GM19238 (cell line): ENCODE measurements around the gene PRKCA.
"Not testable (repeated sequence)": the region's sequence is repeated elsewhere in the genome, so short reads cannot be mapped to it uniquely, and the experiment has no call there.

Experiments
- DNase-seq: peaks from one replicate; pipeline ENCODE4 v3.0.0; 2011; ENCODE audit warnings: low spot score; ENCODE audit not compliant: insufficient read length

PRKCA gene

DNA sequence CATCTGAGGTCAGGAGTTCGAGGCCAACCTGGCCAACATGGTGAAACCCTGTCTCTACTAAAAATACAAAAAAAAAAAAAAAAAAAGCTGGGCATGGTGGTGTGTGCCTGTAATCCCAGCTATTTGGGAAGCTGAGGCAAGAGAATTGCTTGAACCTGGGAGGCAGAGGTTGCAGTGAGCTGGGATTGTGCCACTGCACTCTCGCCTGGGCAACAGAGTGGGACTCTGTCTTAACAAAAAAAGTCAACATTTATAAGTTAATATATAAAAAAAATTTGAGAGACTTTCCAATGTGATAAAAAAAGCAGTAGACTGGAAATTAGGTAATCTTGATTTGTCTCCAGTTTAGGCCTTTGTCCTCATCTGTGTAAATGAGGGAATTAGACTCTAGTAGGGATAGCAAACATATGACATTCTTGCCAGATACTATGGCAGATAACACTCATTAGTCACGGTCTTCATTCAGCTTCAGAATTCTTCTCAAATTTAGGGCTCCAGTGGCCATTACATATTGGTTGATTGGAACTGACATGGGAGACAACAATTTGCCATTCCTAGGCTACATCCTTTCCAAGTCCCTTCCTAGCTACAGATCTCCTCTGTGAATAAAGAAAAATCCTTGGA is 22.1 kb downstream of the PRKCA start:
- DNase-seq: not testable (repeated sequence)

- DNase-seq: no peak
These were observed 24.1 kb downstream of the PRKCA start for GRCh38 chr17:66326476-66327047.

- DNase-seq: no peak
These were observed 28.2 kb downstream of the PRKCA start for GRCh38 chr17:66330646-66331037.

DNA sequence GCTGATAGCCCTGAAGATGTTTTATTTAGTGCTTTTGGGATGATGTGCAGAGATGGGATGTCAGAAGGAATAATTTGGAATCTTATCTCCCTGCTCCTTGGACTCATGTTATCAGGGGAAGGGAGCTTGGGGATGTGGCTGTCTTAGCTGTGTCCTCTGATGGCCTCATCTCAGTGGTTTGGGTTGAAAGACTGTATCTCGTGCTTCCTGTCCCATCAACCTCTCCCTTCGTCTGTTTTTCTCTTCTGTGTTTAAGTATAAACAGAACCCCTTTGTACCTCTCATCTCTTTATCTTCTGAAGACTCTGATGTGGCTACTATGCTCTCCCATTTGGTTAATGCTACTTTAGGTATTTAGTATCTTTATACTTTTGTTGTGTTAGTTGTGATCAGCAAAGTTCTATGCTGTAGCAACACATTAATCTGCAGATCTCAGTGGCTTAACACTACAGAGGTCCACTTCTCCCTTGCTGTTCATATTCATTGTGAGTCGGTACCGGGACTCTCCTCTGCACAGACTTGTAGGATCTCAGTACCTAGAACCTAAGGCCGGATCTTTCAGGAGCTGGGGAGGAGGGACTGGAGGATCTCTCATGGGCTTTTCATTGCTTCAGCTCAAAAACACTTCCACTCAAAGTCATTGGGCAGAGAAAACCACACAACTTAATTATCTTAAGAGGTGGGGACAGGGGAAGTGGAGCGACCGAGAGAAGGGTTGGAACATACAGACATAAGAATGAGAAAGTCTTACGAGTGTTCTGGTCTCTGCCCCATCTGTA is 28.8 kb downstream of the PRKCA start:
- no peak for DNase-seq

DNA sequence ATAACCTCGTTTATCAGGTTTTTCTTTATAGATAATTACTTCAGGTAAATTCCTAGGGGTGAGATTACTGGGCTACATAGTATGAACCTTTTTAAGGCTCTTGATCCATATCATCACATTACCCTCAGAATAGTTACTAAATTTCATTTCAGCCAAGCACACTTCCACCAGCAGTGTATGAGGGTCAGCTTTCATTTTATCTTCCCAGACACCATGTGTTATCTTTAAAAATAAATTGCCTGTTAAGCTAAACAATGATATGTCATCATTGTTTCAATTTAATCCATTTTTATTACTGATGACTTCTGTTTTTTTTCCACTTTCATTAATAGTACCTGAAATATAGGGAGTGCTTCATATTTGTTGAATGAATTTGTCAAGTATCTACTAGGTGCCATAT is 33.4 kb downstream of the PRKCA start:
- DNase-seq: no peak

DNA sequence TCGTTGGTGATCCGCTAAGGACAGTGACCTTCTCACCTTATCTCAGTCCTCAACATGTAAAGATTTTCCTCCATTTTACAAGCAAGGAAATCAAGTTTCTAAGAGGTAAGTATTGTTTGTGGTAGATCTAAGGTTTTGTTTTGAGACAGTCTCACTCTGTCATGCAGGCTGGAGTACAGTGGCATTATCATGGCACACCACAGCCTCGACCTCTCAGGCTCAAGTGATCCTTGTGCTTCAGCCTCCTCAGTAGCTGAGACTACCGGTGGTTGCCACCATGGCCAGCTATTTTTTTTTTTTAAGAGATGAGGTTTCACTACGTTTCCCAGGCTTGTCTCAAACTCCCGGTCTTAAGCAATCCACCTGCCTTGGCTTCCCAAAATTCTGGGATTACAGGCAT is 34.9 kb downstream of the PRKCA start:
- DNase-seq: no peak

DNA sequence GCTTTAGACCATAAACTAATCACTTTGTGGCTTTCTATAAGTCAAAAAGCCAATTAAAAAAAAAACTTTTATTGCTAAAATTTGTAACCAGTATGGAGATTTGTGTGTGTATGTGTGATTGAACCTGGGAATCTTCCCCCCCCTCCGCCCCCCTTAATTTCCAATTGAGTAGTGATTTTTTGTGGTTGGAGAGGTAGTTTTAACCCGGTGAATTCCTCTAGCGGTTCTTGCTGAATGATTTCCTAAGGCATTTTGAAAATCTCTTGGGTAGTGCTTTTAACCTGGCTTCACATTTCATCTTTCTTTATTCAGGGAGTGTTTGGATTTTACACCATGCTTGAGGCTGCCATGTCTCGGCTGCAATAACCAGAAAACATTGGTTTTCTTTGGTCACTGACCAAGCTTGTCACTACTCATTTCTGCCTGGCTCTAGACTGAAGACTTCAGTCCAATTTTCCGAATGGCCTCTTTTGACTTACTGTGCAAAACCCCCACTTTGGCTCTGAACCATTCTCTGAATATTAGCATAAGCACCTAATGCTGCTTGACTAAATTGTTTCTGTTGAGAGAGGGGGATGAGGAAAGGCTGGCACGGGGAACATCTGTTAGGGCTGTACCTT is 35.6 kb downstream of the PRKCA start:
- no peak for DNase-seq

DNA sequence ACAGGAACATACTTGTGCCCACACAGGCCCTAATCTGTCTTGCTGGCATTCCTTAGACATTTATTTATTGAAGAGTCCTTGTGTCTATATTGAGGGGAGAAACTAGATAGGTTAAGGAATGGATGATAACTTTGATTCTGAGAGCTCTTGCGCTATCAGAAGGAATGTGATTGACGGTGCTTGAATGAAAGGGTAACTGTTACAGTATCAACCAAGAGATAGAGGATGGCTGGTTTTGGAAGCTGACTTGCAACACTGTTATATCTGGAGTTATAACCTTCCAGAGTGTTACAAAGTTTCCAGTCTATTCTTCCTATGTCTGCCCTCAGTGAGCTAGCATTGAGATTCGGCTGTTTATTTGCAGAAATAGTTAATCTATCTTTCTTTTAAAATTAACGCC is 36.5 kb downstream of the PRKCA start:
- no peak for DNase-seq

DNA sequence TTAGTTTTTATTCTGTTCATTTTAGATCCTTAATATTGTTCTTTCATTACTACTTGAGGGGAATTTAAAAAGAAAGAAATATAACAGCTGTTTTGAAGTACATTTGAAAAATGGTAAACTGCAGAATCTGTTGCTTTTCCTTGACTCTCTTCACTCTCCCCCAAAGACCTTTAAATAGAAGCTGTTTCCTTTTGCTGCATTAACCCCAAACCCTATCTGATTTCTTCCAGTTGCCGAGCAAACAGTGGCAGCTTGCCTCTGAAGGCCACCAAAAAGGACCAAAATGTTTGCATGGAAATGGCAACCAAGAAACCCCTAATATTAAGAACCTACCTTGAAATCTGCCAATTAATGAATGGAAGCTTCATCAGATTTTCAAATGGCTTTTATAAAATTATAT is 37.1 kb downstream of the PRKCA start:
- DNase-seq: no peak

- DNase-seq: no peak
These were observed 38.3 kb downstream of the PRKCA start for GRCh38 chr17:66340720-66341119.

DNA sequence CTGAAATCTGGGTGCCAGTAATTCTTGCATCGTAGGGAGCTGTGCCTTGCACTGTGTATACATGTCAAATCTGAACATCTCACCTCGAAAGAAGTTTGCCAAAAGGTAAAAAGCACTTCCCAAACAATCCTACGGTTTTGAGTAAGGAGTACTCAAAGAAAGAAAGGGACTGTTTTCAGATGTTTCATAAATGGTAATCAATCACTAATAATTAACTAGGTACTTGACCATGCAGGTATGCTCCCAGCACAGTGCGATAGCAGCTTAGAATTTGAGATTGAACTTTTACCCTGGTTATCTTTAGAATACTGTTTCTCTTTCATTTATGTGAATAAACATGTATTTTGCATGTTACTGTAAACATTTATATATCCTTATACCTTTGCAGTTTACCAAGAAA is 39.0 kb downstream of the PRKCA start:
- no peak for DNase-seq

DNA sequence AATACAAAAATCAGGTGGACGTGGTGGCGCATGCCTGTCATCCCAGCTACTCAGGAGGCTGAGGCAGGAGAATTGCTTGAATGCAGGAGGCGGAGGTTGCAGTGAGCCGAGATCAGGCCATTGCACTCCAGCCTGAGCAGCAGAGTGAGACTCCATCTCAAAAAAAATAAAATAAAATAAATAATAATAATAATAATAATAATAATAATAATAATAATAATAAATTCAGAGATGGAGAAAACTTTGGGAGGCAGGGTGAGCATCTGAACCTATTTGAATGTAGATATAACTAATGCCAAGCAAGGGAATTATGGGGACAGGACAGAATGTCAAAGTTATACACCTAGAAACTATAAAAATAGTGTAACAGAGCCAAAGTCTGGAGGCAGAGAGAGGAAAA is 39.9 kb downstream of the PRKCA start:
- not testable (repeated sequence) for DNase-seq

DNA sequence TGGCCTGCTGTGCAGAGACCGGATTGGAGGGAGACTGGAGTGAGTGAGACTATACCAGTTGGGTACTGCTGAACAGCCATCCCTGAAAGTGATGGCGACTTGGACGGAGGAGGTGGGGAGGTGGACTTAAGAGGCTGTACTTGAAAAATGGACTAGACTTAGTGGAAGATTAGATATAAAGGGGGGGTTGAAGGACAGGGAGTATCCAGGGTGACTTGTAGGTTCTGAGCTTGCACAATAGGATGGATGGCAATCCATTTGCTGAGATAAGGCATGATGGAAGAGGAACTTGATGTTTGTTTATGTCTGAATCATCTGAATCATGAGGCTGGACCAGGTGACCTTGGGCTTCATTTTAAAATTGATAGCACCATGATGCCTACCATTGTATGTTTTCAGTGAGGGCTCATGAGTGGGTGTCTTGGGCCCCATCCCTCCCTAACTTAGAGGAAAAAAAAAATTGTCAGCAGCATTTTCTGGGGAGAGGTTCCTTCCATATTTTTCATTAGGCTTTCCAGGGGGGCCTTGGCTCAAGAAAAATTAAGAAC is 41.2 kb downstream of the PRKCA start:
- no peak for DNase-seq

GRCh38 chr17:66344473-66344872 is 42.1 kb downstream of the PRKCA start:
- DNase-seq: no peak

GRCh38 chr17:66345264-66345663 is 42.9 kb downstream of the PRKCA start:
- no peak for DNase-seq

DNA sequence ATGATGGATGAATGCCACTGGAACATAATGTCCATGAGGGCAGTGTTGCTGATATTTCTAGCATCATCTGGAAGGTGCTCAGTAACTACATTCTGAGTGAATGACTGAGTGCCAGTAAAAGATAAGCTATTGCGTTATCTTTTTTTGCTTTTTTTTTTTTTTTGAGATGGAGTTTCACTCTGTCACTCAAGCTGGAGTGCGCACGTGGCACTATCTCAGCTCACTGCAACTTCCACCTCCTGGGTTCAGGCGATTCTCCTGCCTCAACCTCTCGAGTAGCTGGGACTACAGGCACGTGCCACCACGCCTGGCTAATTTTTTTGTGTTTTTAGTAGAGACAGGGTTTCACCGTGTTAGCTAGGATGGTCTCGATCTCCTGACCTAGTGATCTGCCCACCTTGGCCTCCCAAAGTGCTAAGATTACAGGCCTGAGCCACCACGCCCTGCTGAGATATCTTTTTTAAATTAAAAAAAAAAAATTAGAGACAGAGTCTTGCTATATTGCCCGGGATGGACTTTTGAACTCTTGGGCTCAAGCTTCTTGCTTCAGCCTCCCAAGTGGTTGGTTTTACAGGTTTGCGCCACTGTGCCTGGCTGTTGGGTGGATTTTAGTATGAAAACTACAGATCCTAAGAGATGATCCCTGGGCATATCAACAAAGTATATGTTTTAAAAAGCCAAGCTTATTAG is 43.7 kb downstream of the PRKCA start:
- not testable (repeated sequence) for DNase-seq

- DNase-seq: no peak
These were observed 45.5 kb downstream of the PRKCA start for GRCh38 chr17:66347661-66348514.

DNA sequence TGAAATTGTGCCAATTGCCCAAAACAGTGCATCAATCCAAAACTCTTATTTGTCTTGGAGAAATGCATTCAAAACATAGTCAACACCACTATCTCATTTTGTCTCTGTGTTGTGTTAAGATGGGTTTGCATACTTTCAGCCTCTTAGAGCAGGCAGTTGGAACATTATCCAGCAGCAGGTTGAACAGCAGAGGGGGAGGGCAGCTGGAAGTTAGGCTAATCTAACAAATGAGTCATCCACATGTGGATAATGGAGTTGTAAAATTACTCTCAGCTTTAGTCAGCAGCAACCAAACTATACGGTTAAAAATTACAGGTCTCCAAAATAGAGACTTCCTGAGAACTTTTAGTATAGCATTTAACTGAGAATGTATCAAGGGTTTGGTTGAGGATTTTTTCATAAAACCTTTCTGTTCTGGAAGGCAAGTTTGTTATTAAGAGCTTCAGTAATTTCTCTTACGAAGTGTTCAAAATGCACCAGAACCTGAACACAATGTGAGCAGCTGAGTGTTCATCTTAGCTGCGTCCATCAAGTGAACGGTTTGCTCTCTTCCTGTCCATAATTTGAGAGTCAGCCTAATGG is 46.3 kb downstream of the PRKCA start:
- no peak for DNase-seq

GRCh38 chr17:66349521-66350254 is 47.3 kb downstream of the PRKCA start:
- DNase-seq: no peak
